SK-N-SH (cell line): Measurements from ENCODE around the gene BOC. TPM values are rescaled to one million over a fixed set of nuclear protein-coding genes. Genes with fewer than 3 reads are reported as not detected.

Experiments used
- CTCF ChIA-PET: fragments of 300-600, 350-600 bp; formaldehyde crosslinking; extraction: SDS; loops from one replicate; lab custom pipeline; 2021; lab: Yijun Ruan, JAX
- POLR2A ChIA-PET: fragments of 350-600 bp; sonication (Branson Sonifier 250); formaldehyde crosslinking; extraction: SDS; loops from one replicate; lab custom pipeline; 2020; ENCODE audit warnings: antibody characterized with exemption, inconsistent platforms; lab: Yijun Ruan, JAX
- DNase-seq: peaks from one replicate; pipeline ENCODE4 v3.0.0; 2012
- H2AFZ ChIP-seq: fragments of 200-600 bp; sonication (generic); 2 replicates; pipeline ENCODE4 v1.8.1; 2016; ENCODE audit warnings: antibody characterized with exemption, mild to moderate bottlenecking, low read depth
- H3F3A ChIP-seq: fragments of 200-600 bp; sonication (generic); replicated peaks from 2 replicates; pipeline ENCODE3; 2016; ENCODE audit warnings: antibody characterized with exemption, mild to moderate bottlenecking; ENCODE audit not compliant: insufficient read depth
- H3K27ac ChIP-seq, 2 experiments: fragments of 200-500 bp in 1 of 2; fragments of 200-600 bp in 1 of 2; sonication (Bioruptor generic) in 1 of 2; sonication (generic), shearing (Covaris generic) in 1 of 2; 2 replicates each; pipeline versions ENCODE4 v1.5.1 to v1.6.1; 2014 to 2016; ENCODE audit warnings: low read depth in 2 of 2, inconsistent platforms in 1 of 2, low read length in 1 of 2, mild to moderate bottlenecking in 1 of 2, mixed read lengths in 1 of 2
- H3K27me3 ChIP-seq: fragments of 200-600 bp; sonication (generic), shearing (Covaris generic); 2 replicates; pipeline ENCODE4 v1.6.1; 2016; ENCODE audit warnings: mixed run types; ENCODE audit not compliant: insufficient read depth
- H3K36me3 ChIP-seq, 2 experiments: fragments of 200-500 bp in 1 of 2; fragments of 200-600 bp in 1 of 2; sonication (Bioruptor generic) in 1 of 2; sonication (generic) in 1 of 2; replicated peaks in 1 of 2; 2 replicates each; pipeline versions ENCODE3 to v1.5.1; 2014 to 2016; ENCODE audit warnings: low read length in 1 of 2, mild to moderate bottlenecking in 1 of 2; ENCODE audit not compliant: insufficient read depth in 2 of 2, control insufficient read depth in 1 of 2
- H3K4me1 ChIP-seq, 2 experiments: fragments of 200-500 bp in 1 of 2; fragments of 200-600 bp in 1 of 2; sonication (Bioruptor generic) in 1 of 2; sonication (generic), shearing (Covaris generic) in 1 of 2; 2 replicates each; pipeline versions ENCODE4 v1.5.1 to v1.6.1; 2014 to 2016; ENCODE audit warnings: low read depth in 1 of 2, low read length in 1 of 2, mixed run types in 1 of 2; ENCODE audit not compliant: insufficient read depth in 2 of 2, control insufficient read depth in 1 of 2
- H3K4me2 ChIP-seq: fragments of 200-600 bp; sonication (generic), shearing (Covaris generic); 2 replicates; pipeline ENCODE4 v1.6.1; 2017; ENCODE audit warnings: mixed run types
- H3K4me3 ChIP-seq, 2 experiments: fragments of 200-500 bp in 1 of 2; fragments of 200-600 bp in 1 of 2; sonication (Bioruptor generic) in 1 of 2; sonication (generic), shearing (Covaris generic) in 1 of 2; 2 replicates each; pipeline versions ENCODE4 v1.5.1 to v1.8.1; 2014 to 2016; ENCODE audit warnings: low read depth in 2 of 2, inconsistent platforms in 1 of 2, low read length in 1 of 2, mild to moderate bottlenecking in 1 of 2, mixed read lengths in 1 of 2, moderate library complexity in 1 of 2
- H3K79me2 ChIP-seq: fragments of 200-600 bp; sonication (generic); 2 replicates; pipeline ENCODE4 v1.8.1; 2017; ENCODE audit warnings: mild to moderate bottlenecking; ENCODE audit not compliant: insufficient read depth
- H3K9ac ChIP-seq: fragments of 200-600 bp; sonication (generic); 2 replicates; pipeline ENCODE4 v1.6.1; 2017; ENCODE audit warnings: mixed run types
- H3K9me2 ChIP-seq: fragments of 200-600 bp; sonication (generic); 2 replicates; pipeline ENCODE4 v1.6.1; 2017; ENCODE audit warnings: mixed run types
- H3K9me3 ChIP-seq: fragments of 200-600 bp; sonication (generic); 2 replicates; pipeline ENCODE4 v1.6.1; 2017; ENCODE audit warnings: mixed run types, mild to moderate bottlenecking, moderate library complexity
- H4K20me1 ChIP-seq: fragments of 200-600 bp; sonication (generic); 2 replicates; pipeline ENCODE4 v1.6.1; 2017; ENCODE audit warnings: mild to moderate bottlenecking, mixed run types; ENCODE audit not compliant: insufficient read depth
- CTCF ChIP-seq: fragments of 200-600 bp; sonication (generic); IDR thresholded peaks from 2 replicates; pipeline ENCODE4 v1.6.1; 2017; ENCODE audit warnings: antibody characterized with exemption, mild to moderate bottlenecking, moderate library complexity
- EP300 ChIP-seq, 2 experiments: IDR thresholded peaks; 2 replicates each; pipeline versions ENCODE4 v1.4.0 to v1.6.1; 2012; ENCODE audit warnings: borderline replicate concordance in 1 of 2, low read depth in 1 of 2, low read length in 1 of 2
- FOSL2 ChIP-seq: IDR thresholded peaks from 2 replicates; pipeline ENCODE4 v1.4.0; 2012; ENCODE audit warnings: low read depth, mild to moderate bottlenecking, moderate library complexity, borderline replicate concordance
- GABPA ChIP-seq: IDR thresholded peaks from 2 replicates; pipeline ENCODE4 v1.4.0; 2012; ENCODE audit warnings: low read depth, mild to moderate bottlenecking
- GATA2 ChIP-seq: sonication (generic); formaldehyde crosslinking; IDR thresholded peaks from 2 replicates; pipeline ENCODE4 v1.5.0; 2020; ENCODE audit warnings: mild to moderate bottlenecking, missing genetic modification reagents
- IRF3 ChIP-seq: fragments of 150-350 bp; IDR thresholded peaks from 2 replicates; pipeline ENCODE4 v1.6.1; 2016; ENCODE audit warnings: mild to moderate bottlenecking, low read depth, low read length
- JUND ChIP-seq: IDR thresholded peaks from 2 replicates; pipeline ENCODE4 v1.4.0; 2012
- NFIC ChIP-seq: IDR thresholded peaks from 2 replicates; pipeline ENCODE4 v1.4.0; 2012; ENCODE audit warnings: borderline replicate concordance
- PBX3 ChIP-seq: IDR thresholded peaks from 2 replicates; pipeline ENCODE4; 2012
- POLR2AphosphoS5 ChIP-seq: IDR thresholded peaks from 2 replicates; pipeline ENCODE4 v1.6.1; 2012; ENCODE audit warnings: low read depth, low read length
- RFX5 ChIP-seq: IDR thresholded peaks from 2 replicates; pipeline ENCODE4 v1.6.1; 2012; ENCODE audit warnings: mild to moderate bottlenecking, improper control_type of control experiment, low read length
- SMC3 ChIP-seq: IDR thresholded peaks from 2 replicates; pipeline ENCODE4 v1.6.1; 2012; ENCODE audit warnings: low read depth, low read length, improper control_type of control experiment
- TCF12 ChIP-seq: IDR thresholded peaks from 2 replicates; pipeline ENCODE4 v1.4.0; 2012
- TEAD4 ChIP-seq: IDR thresholded peaks from 2 replicates; pipeline ENCODE4 v1.4.0; 2012; ENCODE audit warnings: mild to moderate bottlenecking, borderline replicate concordance; ENCODE audit not compliant: insufficient read depth
- USF1 ChIP-seq: IDR thresholded peaks from 2 replicates; pipeline ENCODE4 v1.4.0; 2012; ENCODE audit warnings: low read depth, borderline replicate concordance
- USF2 ChIP-seq: fragments of 150-350 bp; IDR thresholded peaks from 2 replicates; pipeline ENCODE4 v1.6.1; 2017; ENCODE audit warnings: antibody characterized with exemption, low read length, low read depth, borderline replicate concordance
- WGBS: methylation state at CpG from one replicate; pipeline ENCODE4 v1.1.6; 2017; ENCODE audit warnings: low lambda C conversion rate; 5-methylcytosine and 5-hydroxymethylcytosine counted together
- polyA plus RNA-seq, 3 experiments: library from polyadenylated mRNA; depleted of rRNA; stranded (reverse); fragments of >200 nt; gene quantifications; 2 replicates each; pipeline ENCODE4 v1.2.3, GENCODE V29; 2012

The BOC gene
- polyA plus RNA-seq, 1 of the 3 experiments (the other 2 are of a cell fraction) = 6.6 TPM

- H4K20me1 ChIP-seq = no peaks in the 10 kb centered on the region
- H3K9me3 ChIP-seq = no peaks in the 10 kb centered on the region
- no peaks in the 10 kb centered on the region for H3K27me3 ChIP-seq
- no peak overlapping the region for H3K9ac ChIP-seq
- 54% methylated on average over 1 of the region's 1 CpG for WGBS
- no peaks in the 10 kb centered on the region for H3K36me3 ChIP-seq
- peaks cover 12% of the 10 kb centered on the region for H3F3A ChIP-seq
- H3K4me3 ChIP-seq = no peak overlapping the region
- CTCF ChIA-PET = interaction anchor here (0.9 to 2.9 kb wide), 3 partner anchors 10 to 57 kb away, joined by 3 to 8 read pairs (median 3); partner anchors contain the start of gene BOC
- no peak overlapping the region for H2AFZ ChIP-seq
- POLR2A ChIA-PET = no interaction called here
- peak overlapping the region; percentile 34 to 70; a peak in 3 of 4 replicates for H3K27ac ChIP-seq
- H3K4me2 ChIP-seq = 0 out of 2 replicates have a peak overlapping the region, but pooled peaks have one; percentile 51
- no peaks in the 10 kb centered on the region for H3K79me2 ChIP-seq
- no peak for DNase-seq
- H3K4me1 ChIP-seq = peaks cover 0 to 33% of the 10 kb centered on the region in 2 experiments; a peak in 1 of 4 replicates
- H3K9me2 ChIP-seq = no peaks in the 10 kb centered on the region
- TF ChIP-seq GABPA (no peak), TEAD4 (no peak), USF1 (no peak), TCF12 (no peak), USF2 (no peak), GATA2 (CRISPR knock-in tag) (no peak), RFX5 (no peak)
These were observed 20.0 kb downstream of the BOC start for GRCh38 chr3:113231391-113231790.

GRCh38 chr3:113231827-113232253 lies 20.5 kb downstream of the BOC start:
- H3K9ac ChIP-seq = no peak overlapping the region
- POLR2A ChIA-PET = no interaction called here
- no peak for TF ChIP-seq USF1
- TF ChIP-seq IRF3 = no peak
- TF ChIP-seq TEAD4 = 0 out of 2 replicates have a peak, but pooled peaks have one; percentile 42
- TF ChIP-seq TCF12 = peak; percentile 60; the same call in 1 of the 2 replicates
- no peak for TF ChIP-seq SMC3
- TF ChIP-seq CTCF = no peak
- peak; percentile 46 for TF ChIP-seq PBX3
- TF ChIP-seq GABPA = no peak
- TF ChIP-seq EP300 (IDR thresholded peaks at IDR 0.05; ENCODE audit: borderline replicate concordance in 1 of 2, low read depth in 1 of 2, low read length in 1 of 2) = 0 out of 4 replicates have a peak, but pooled peaks of 1 of the 2 experiments have one; percentile 9
- no peak; the same call in 1 of the 2 replicates for TF ChIP-seq POLR2AphosphoS5
- TF ChIP-seq FOSL2 = peak; percentile 95
- TF ChIP-seq JUND = peak; percentile 82
- TF ChIP-seq NFIC = peak; percentile 26; the same call in 1 of the 2 replicates
- TF ChIP-seq, all 33 proteins: peak for 7
- Histone ChIP-seq H2AFZ (no peak overlapping the region), H3K27me3 (no peaks in the 10 kb centered on the region), H3K9me3 (no peaks in the 10 kb centered on the region), H3K27ac (peak overlapping the region; percentile 34 to 70; a peak in 3 of 4 replicates), H4K20me1 (no peaks in the 10 kb centered on the region), H3K4me3 (no peak overlapping the region), H3K4me2 (peak overlapping the region; percentile 51), H3F3A (peaks cover 12% of the 10 kb centered on the region), H3K4me1 (peaks cover 0 to 33% of the 10 kb centered on the region in 2 experiments; a peak in 1 of 4 replicates), H3K79me2 (no peaks in the 10 kb centered on the region), H3K9me2 (no peaks in the 10 kb centered on the region), H3K36me3 (no peaks in the 10 kb centered on the region)
- WGBS = 9% methylated on average over 1 of the region's 1 CpG
- CTCF ChIA-PET = interaction anchor here (0.9 to 1.5 kb wide), 3 partner anchors 10 to 56 kb away, joined by 3 read pairs; no protein-coding TSS in a partner anchor
- DNase-seq = no peak
